Measurements from ENCODE around the gene HIPK4.
"Not testable (repeated sequence)": the region's sequence is repeated elsewhere in the genome, so short reads cannot be mapped to it uniquely, and the experiment has no call there.

HIPK4 gene

GRCh38 chr19:40392894-40393517 is 3.0 kb upstream of the HIPK4 start:
- no peak for DNase-seq

GRCh38 chr19:40392123-40392522 is 2.1 kb upstream of the HIPK4 start:
- DNase-seq, result no peak

GRCh38 chr19:40389404-40390083 is 437 bp downstream of the HIPK4 start:
- DNase-seq, result no peak

- no peak for DNase-seq
These were observed 1.5 kb downstream of the HIPK4 start for GRCh38 chr19:40388481-40388880.

- DNase-seq, result no peak
These were observed 2.8 kb downstream of the HIPK4 start for GRCh38 chr19:40387155-40387554.

- no peak for DNase-seq
These were observed 6.2 kb downstream of the HIPK4 start for GRCh38 chr19:40383668-40384248.

GRCh38 chr19:40381321-40381720 is 8.7 kb downstream of the HIPK4 start:
- DNase-seq, result no peak

GRCh38 chr19:40380199-40381037 is 9.6 kb downstream of the HIPK4 start:
- DNase-seq, result no peak

- DNase-seq, result no peak
These were observed 10.4 kb downstream of the HIPK4 start for GRCh38 chr19:40379446-40380198.

GRCh38 chr19:40378509-40378908 is 11.5 kb downstream of the HIPK4 start:
- no peak for DNase-seq

- no peak for DNase-seq
These were observed 12.1 kb downstream of the HIPK4 start for GRCh38 chr19:40377876-40378385.

- DNase-seq, result no peak
These were observed 13.6 kb downstream of the HIPK4 start for GRCh38 chr19:40376286-40376862.

- no peak for DNase-seq
These were observed 15.9 kb downstream of the HIPK4 start for GRCh38 chr19:40374084-40374483.

- no peak for DNase-seq
These were observed 18.2 kb downstream of the HIPK4 start for GRCh38 chr19:40371802-40372122.

- no peak for DNase-seq
These were observed 18.8 kb downstream of the HIPK4 start for GRCh38 chr19:40370997-40371801.

- DNase-seq, result not testable (repeated sequence)
These were observed 19.7 kb downstream of the HIPK4 start for GRCh38 chr19:40370253-40370652.

GRCh38 chr19:40369797-40370196 is 20.2 kb downstream of the HIPK4 start:
- DNase-seq, result no peak

GRCh38 chr19:40367577-40368434 is 22.2 kb downstream of the HIPK4 start:
- no peak for DNase-seq

GRCh38 chr19:40366697-40367561 is 23.1 kb downstream of the HIPK4 start:
- DNase-seq, result no peak
